Heart right ventricle (tissue), 16 donors: ENCODE data around the gene SUMO3. TPM values are rescaled to one million over a fixed set of nuclear protein-coding genes. Genes with fewer than 3 reads are reported as not detected.

Source experiments
- ATAC-seq, 8 donors: fragments of 200-7000 bp; cut with Tn5 transposase; one replicate each; pipeline ENCODE4 v1.9.1; 2020; ENCODE audit warnings: mild to moderate bottlenecking in 8 of 8, moderate library complexity in 8 of 8, moderate number of reproducible peaks in 1 of 8
- DNase-seq, 2 donors: peaks; one replicate each; pipeline ENCODE4 v3.0.0-alpha.2; 2020
- H3K27ac ChIP-seq, 10 donors: fragments of 200-600 bp; sonication (generic) in 2 of 10; one replicate each; pipeline versions ENCODE4 v1.5.0 to v1.8.0; 2020 to 2022; ENCODE audit warnings: mild to moderate bottlenecking in 3 of 10
- H3K27me3 ChIP-seq, 7 donors: fragments of 200-600 bp; one replicate each; pipeline ENCODE4 v1.8.0; 2021 to 2022; ENCODE audit warnings: mild to moderate bottlenecking in 2 of 7
- H3K36me3 ChIP-seq, 9 donors: fragments of 200-600 bp; sonication (generic) in 1 of 9; one replicate each; pipeline versions ENCODE4 v1.5.0 to v1.8.0; 2020 to 2022; ENCODE audit warnings: mild to moderate bottlenecking in 2 of 9
- H3K4me1 ChIP-seq, 9 donors: fragments of 200-600 bp; sonication (generic) in 1 of 9; one replicate each; pipeline versions ENCODE4 v1.5.0 to v1.8.0; 2020 to 2022; ENCODE audit warnings: mild to moderate bottlenecking in 4 of 9
- H3K4me3 ChIP-seq, 10 donors: fragments of 200-600 bp; sonication (generic) in 2 of 10; one replicate each; pipeline versions ENCODE4 v1.5.0 to v1.8.0; 2020 to 2022; ENCODE audit warnings: mild to moderate bottlenecking in 7 of 10, moderate library complexity in 2 of 10
- H3K9me3 ChIP-seq, 11 donors: fragments of 200-600 bp in 10 of 11; sonication (generic) in 2 of 11; one replicate each; pipeline versions ENCODE4 v1.5.0 to v1.8.0; 2013 to 2022; ENCODE audit warnings: mild to moderate bottlenecking in 2 of 11, control low read depth in 1 of 11, moderate library complexity in 1 of 11
- CTCF ChIP-seq, 9 donors: fragments of 200-600 bp; sonication (generic) in 2 of 9; IDR thresholded peaks; one replicate each; pipeline versions ENCODE4 v1.5.0 to v1.8.0; 2021 to 2022; ENCODE audit warnings: antibody characterized with exemption in 9 of 9, mild to moderate bottlenecking in 5 of 9, moderate library complexity in 1 of 9
- WGBS, 2 donors: extraction: QIAGEN DNeasy Blood & Tissue Kit; methylation state at CpG; one replicate each; pipeline ENCODE4 v1.1.7; 2013; ENCODE audit warnings: inconsistent platforms in 1 of 2; 5-methylcytosine and 5-hydroxymethylcytosine counted together
- intact Hi-C, 10 donors: fragments of 100-400 bp; cut with DNase I; formaldehyde crosslinking; loops; one replicate each; pipeline versions ENCODE4 v1.11.1 to v1.14.2; 2022
- polyA plus RNA-seq, 2 donors: library from polyadenylated mRNA; stranded (reverse); fragments of 200-250 nt; gene quantifications; one replicate each; pipeline ENCODE4 v1.2.3, GENCODE V29; 2013
- total RNA-seq, 10 donors: library from RNA; stranded (reverse); fragmentation: NEBNext Ultra II Directional in 3 of 10; extraction: Animal tissue kit (Norgen Biotek cat#: 25700) in 3 of 10; gene quantifications; one replicate each; pipeline versions ENCODE4 v1.2.1 to v1.2.4, GENCODE V29; 2021 to 2023
- donor health status: Arrhythmogenic right ventricular cardiomyopathy.
- donor health status: ischemic (EF 13 %, LVEDD 7.1; RV severe dilation, severe dysfunction).
- donor health status: healthy with polysubstance abuse.
- donor health status: DM: no; HTN: yes; CAD: no.
- donor health status: DM: no; HTN: no; CAD: no.
- donor health status: ischemic (EF 25% LVEDD 6.9; RV normal size, moderate dysfunction).
- donor health status: ischemic (EF 25% LVEDD 5.7; RV mildly dilated, moderate dysfunction).
- donor health status: healthy.
- donor health status: DM: yes; HTN: yes; CAD: no.
- donor health status: Ischemic cardiomyopathy.
- donor health status: ischemic (EF 35%, LVEDD 5.7; RV mildly dilated, moderate dysfunction).
- donor health status: nonischemic (EF 11% LVEDD 7.7; RV severe dilation, severe dysfunction).
- donor health status: DM: yes; HTN: yes; CAD: no.
- donor health status: PGD.
- donor health status: ischemic (EF 29% LVEDD 5.4; RV normal size, mild dysfunction).
- donor health status: nonischemic (EF 23%, LVEDD 6.1; RV moderate dilation, normal function).

Gene SUMO3
- total and polyA plus RNA-seq, 12 donors, result 14.9 to 80.9 (median 70.5) TPM

DNA sequence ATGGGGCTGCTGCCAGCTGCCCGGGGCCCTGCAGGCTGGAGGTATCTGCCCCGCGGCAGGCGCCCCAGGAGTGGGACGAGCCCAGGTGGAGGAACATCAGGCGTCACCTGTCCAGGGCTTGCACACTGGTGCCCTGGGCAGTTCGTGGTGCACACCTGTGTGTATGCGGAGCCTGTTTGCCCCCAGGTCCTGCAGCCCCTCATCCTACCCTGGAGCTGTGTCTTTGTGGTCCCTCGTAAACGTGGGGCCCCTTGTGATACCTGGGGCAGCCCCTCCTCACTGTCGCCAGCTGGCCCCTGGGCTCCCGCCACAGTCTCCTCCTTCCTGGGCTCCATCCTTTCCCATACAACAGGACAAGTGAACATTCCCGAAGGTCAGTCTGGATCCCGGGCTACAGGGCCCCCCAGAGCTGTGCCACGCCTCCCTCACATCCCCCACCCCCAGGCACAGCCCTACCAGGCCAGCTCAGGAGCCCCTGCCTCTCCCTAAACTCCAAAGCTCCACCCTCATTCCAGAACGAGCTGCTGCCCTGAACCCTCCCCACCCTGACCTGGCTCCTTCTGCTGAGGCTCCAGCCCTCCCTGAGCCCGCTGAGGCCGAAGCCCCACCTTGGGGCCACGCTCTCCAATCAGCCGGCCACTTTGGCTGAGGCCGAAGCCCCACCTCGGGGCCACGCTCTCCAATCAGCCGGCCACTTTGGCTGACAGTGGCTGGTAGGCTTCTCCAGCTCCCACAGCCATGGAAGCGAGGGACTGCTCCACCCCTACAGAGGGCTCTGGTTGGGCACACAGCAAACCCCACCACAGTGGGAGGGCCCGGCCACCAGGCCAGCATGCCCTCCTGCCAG lies 58.9 kb downstream of the SUMO3 start:
- no peak for DNase-seq
- 77 to 82% methylated on average over 26 of the region's 26 CpGs for WGBS, 2 donors
- Histone ChIP-seq H3K4me1 (peaks cover 0 to 6% (median 0%) of the 10 kb centered on the region in 9 donors), H3K36me3 (no peaks in the 10 kb centered on the region), H3K9me3 (peaks cover 0 to 20% (median 6%) of the 10 kb centered on the region in 11 donors), H3K27me3 (no peaks in the 10 kb centered on the region), H3K27ac (no peak overlapping the region), H3K4me3 (no peak overlapping the region)
- no peak for ATAC-seq
- TF ChIP-seq CTCF (IDR thresholded peaks at IDR 0.05), result no peak
- intact Hi-C loops, result no loop called here

GRCh38 chr21:44758141-44758561 lies 59.7 kb downstream of the SUMO3 start:
- ATAC-seq (no peak), DNase-seq (no peak)
- Histone ChIP-seq H3K4me3 (no peak overlapping the region), H3K9me3 (peaks cover 0 to 23% (median 6%) of the 10 kb centered on the region in 11 donors), H3K27ac (no peak overlapping the region), H3K36me3 (no peaks in the 10 kb centered on the region), H3K27me3 (no peaks in the 10 kb centered on the region), H3K4me1 (peaks cover 0 to 6% (median 0%) of the 10 kb centered on the region in 9 donors)
- 93 to 96% methylated on average over 8 of the region's 8 CpGs for WGBS, 2 donors
- intact Hi-C loops, result no loop called here
- TF ChIP-seq CTCF (IDR thresholded peaks at IDR 0.05), result no peak

- peaks cover 0 to 7% (median 2%) of the 10 kb centered on the region in 9 donors for H3K4me1 ChIP-seq
- WGBS, 2 donors, result 88 to 93% methylated on average over 6 of the region's 6 CpGs
- peaks cover 0 to 23% (median 6%) of the 10 kb centered on the region in 11 donors for H3K9me3 ChIP-seq
- H3K27ac ChIP-seq, result no peak overlapping the region
- H3K27me3 ChIP-seq, result no peaks in the 10 kb centered on the region
- no peak overlapping the region for H3K4me3 ChIP-seq
- DNase-seq (no peak), ATAC-seq (no peak)
- intact Hi-C loops, result no loop called here
- H3K36me3 ChIP-seq, result no peaks in the 10 kb centered on the region
- no peak for TF ChIP-seq CTCF (IDR thresholded peaks at IDR 0.05)
These were observed 60.1 kb downstream of the SUMO3 start for GRCh38 chr21:44757731-44758130.

DNA sequence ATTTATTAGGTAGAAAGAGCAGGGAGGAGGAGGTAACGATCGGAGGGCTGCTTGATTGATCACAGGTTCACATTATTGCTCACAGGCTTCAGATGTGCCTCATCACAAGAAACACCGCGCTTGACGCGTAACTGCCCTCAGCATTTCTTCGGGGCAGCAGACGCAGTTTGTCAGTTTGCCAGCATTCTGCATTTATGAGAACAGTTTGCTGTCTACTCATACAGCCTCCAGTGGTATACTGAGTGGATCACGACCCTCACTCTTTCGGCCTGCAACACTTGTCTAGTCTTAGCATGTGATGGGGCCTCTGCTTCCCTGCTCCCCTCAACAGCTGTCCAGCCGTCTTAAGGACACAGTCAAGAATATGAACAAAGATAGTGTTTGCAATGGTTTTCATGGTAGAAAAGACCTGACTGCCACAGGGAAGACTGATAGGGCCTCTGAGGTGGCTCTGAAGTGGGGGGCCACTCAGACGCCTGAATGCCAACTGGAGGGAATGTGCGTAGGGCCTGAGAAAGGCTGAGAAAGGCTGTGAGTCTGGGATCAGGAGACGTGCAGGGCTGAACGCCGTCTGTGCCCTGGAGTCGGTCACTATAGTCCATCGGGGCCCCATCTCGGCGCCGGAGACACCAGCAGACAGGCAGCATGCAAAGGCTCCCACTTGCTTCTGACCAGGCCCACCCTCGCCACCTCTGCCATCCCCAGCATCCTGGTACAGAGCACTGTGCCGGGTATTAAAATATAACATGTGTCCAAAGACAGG lies 61.3 kb downstream of the SUMO3 start:
- no peak for TF ChIP-seq CTCF (IDR thresholded peaks at IDR 0.05)
- DNase-seq (no peak), ATAC-seq (no peak)
- H3K9me3 ChIP-seq, result peaks cover 0 to 23% (median 6%) of the 10 kb centered on the region in 11 donors
- 91 to 96% methylated on average over 23 of the region's 23 CpGs for WGBS, 2 donors
- H3K4me1 ChIP-seq, result peaks cover 0 to 7% (median 3%) of the 10 kb centered on the region in 9 donors
- H3K27me3 ChIP-seq, result peaks cover 0 to under 1% (median 0%) of the 10 kb centered on the region in 7 donors
- H3K27ac ChIP-seq, result no peak overlapping the region
- no peak overlapping the region for H3K4me3 ChIP-seq
- H3K36me3 ChIP-seq, result no peaks in the 10 kb centered on the region
- intact Hi-C loops, result no loop called here
